Fibroblast of villous mesenchyme (primary cell): ENCODE measurements around the gene KIF27. TPM values are rescaled to one million over a fixed set of nuclear protein-coding genes. Genes with fewer than 3 reads are reported as not detected.
"Not testable (repeated sequence)": the region's sequence is repeated elsewhere in the genome, so short reads cannot be mapped to it uniquely, and the experiment has no call there.

ENCODE experiments used
- DNase-seq: peaks from one replicate; pipeline ENCODE4 v3.0.0-alpha.2; 2010; ENCODE audit warnings: low read depth
- H3K4me3 ChIP-seq: 2 replicates; pipeline ENCODE4 v1.5.1; 2011; ENCODE audit warnings: low read depth, mild to moderate bottlenecking, low read length
- total RNA-seq: library from RNA; depleted of rRNA; stranded (reverse); fragments of >200 nt; gene quantifications from 2 replicates; pipeline ENCODE4 v1.2.3, GENCODE V29; 2012
- TF ChIP-seq, protein P1 (sequence below): IDR thresholded peaks from 2 replicates; pipeline ENCODE4 v1.5.1; 2012; ENCODE audit warnings: low read depth, mild to moderate bottlenecking, low read length; ENCODE audit not compliant: insufficient read depth

Gene KIF27
- total RNA-seq, 1 donor = 3.9 TPM

DNA sequence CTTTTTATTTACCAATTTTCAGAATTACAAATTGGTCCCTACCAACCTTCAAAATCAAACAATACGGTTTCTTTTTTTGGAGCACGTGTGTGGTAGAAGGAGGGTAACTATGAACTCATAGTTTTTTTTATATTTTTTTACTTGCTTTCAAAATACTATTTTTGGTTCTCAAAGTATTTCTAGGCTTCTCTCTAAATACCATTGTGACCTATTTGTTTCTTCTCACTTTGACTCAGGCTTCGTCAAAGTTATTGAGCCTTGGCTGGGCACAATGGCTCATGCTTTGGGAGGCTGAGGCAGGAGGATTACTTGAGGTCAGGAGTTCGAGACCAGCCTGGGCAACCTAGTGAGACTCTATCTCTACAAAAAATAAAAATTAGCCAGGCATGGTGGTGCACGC, 11.6 kb upstream of the KIF27 start:
- no peak overlapping the region for H3K4me3 ChIP-seq
- TF ChIP-seq, protein P1, sequence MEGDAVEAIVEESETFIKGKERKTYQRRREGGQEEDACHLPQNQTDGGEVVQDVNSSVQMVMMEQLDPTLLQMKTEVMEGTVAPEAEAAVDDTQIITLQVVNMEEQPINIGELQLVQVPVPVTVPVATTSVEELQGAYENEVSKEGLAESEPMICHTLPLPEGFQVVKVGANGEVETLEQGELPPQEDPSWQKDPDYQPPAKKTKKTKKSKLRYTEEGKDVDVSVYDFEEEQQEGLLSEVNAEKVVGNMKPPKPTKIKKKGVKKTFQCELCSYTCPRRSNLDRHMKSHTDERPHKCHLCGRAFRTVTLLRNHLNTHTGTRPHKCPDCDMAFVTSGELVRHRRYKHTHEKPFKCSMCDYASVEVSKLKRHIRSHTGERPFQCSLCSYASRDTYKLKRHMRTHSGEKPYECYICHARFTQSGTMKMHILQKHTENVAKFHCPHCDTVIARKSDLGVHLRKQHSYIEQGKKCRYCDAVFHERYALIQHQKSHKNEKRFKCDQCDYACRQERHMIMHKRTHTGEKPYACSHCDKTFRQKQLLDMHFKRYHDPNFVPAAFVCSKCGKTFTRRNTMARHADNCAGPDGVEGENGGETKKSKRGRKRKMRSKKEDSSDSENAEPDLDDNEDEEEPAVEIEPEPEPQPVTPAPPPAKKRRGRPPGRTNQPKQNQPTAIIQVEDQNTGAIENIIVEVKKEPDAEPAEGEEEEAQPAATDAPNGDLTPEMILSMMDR = no peak
- DNase-seq = no peak

DNA sequence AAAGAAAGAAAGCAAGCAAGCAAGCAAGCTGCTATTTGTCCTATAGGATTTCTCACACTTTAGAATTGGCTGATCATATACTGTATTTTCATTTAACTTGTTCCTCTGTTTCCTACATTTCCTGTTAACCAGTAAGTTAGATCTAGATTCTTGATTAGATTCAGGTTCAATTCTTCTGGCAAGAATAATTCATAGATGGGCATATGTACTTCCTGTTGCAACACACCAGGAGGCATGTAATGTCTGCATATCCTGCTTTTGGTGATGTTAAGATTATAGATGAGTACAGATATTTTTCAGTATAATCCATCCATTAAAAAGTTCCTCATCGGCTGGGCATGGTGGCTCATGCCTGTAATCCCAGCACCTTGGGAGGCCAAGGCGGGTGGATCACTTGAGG, 10.8 kb upstream of the KIF27 start:
- TF ChIP-seq, protein P1 = no peak
- H3K4me3 ChIP-seq = no peak overlapping the region
- DNase-seq = peak; percentile 16

DNA sequence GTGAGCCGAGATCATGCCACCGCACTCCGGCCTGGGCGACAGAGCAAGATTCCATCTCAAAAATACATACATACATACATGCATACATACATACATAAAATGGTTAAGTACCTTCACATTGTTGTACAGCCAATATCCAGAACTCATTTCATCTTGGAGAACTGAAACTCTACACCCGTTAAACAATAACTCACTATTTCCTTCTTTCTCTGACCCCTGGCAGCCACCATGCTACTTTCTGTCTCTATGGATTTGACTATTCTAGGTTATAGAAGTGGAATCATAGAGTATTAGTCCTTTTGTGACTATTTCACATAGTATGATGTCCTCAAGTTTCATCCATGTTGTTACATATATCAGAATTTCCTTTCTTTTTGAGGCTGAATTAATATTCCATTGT, 9.6 kb upstream of the KIF27 start:
- TF ChIP-seq, protein P1 = no peak
- no peak for DNase-seq
- no peak overlapping the region for H3K4me3 ChIP-seq

DNA sequence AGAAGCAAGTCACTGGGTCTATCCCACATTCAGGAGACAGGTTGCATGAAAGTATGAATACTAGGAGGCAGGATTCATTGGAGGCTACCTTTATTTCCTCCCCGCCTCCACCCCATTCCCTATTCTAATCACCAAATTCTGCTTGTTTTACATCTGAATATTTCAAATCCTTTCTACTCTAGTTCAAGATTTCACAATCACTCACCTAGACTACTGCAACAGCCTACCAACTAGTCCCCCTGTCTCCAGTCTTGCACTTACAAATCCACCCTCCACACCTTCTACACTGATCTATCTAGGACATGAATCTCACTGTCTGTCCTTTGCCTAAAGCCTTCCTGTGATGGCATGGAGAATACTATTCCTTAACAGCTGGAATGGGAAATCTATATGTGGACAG, 6.4 kb upstream of the KIF27 start:
- DNase-seq = no peak
- no peak overlapping the region for H3K4me3 ChIP-seq
- TF ChIP-seq, protein P1 = no peak

DNA sequence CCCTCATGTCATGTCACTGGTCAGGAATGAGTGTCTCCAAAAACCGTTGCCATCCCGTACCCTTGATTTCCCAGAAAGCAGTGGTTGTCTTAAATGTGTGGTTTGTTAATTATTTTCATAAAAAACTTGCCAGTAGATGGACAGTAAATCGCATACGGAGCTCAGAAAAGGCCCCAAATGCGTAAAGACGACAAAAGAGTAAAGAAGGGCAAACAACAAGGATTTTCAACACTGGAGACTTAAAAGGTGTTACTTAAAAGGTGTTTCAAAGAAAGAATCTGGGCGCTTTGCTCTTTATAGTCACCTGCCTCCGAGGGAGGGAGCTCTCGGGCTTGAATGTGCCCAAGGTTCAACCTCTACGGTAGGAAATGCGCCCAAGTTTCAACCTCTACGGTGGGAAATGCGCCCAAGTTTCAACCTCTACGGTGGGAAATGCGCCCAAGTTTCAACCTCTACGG, 734 bp downstream of the KIF27 start:
- peak overlapping the region; percentile 73 for H3K4me3 ChIP-seq
- peak; percentile 55 for DNase-seq
- TF ChIP-seq, protein P1 = peak; percentile 55

DNA sequence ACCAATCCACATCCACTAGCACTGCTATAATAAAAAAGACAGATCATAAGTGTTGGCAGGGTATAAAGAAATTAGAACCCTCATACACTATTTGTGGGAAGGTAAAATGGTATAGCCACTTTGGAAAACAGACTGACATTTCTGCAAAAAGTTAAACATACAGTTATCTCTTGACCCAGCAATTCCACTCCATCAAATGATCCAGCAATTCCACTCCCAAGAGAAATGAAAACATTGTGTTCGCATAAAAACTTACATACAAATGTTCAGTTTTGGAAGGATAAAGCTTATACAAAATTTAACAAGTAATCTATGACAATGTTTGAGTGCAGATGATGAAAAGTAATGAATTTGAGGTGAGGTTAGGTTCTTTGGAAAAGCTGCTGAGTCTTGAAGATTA, 2.1 kb downstream of the KIF27 start:
- H3K4me3 ChIP-seq = no peak overlapping the region
- TF ChIP-seq, protein P1 = no peak
- DNase-seq = no peak

DNA sequence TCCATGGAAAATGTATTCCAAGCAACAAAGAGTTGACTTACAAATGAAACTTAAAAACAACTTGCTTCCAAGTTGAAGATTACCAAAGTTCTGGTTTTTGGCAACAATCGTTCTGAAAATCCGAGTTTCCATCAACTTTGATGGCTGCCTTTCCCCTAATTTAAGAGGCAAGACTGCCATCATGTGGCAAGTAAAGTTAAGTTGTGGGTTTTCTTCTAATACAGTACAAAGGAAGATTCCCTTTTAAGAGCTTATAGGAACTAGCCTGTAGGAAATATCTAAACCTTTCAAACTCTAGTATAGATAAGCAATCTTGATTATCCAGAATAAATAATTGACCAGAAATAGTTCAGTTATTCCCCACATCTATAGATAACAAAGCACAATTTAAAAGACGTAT, 9.0 kb downstream of the KIF27 start:
- TF ChIP-seq, protein P1 = peak; percentile 38
- not testable (repeated sequence) for H3K4me3 ChIP-seq
- peak; percentile 30 for DNase-seq
